ENCODE measurements around the gene USP6NL.

GRCh38 chr10:11647676-11648075 is 36.2 kb upstream of the USP6NL start:
- TF ChIP-seq CTCF (IDR thresholded peaks at IDR 0.05; ENCODE audit: borderline replicate concordance, extremely low read depth, low read length, poor library complexity, severe bottlenecking): no peak
- no peak for TF ChIP-seq EZH2 (IDR thresholded peaks at IDR 0.05; ENCODE audit: borderline replicate concordance, low read depth, low read length, severe bottlenecking)

All from DND-41 (cell line).